Measurements from ENCODE around the gene SLC29A4.
"Not testable (repeated sequence)": the region's sequence is repeated elsewhere in the genome, so short reads cannot be mapped to it uniquely, and the experiment has no call there.

The SLC29A4 gene

DNA sequence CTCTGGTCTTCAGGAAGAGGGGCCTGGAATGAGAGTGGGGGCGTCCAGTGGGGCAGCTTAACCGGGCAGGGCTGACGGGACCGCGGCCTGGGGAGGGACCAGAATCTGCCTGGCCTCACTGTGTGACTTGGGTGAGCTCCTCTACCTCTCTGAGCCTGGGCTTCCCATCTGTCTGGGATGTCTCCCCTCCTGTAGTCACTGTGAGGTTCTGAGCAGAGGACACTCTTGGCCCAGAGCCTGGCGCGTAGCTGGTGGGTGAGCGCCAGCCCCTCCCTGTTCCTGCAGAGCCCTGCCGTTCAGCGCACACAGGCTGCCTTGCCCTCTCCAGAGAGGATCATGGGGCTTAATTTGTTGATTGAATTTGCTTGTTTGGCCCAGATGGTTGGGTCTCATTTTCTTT is 7.2 kb upstream of the SLC29A4 start:
- not testable (repeated sequence) for FAIRE-seq

DNA sequence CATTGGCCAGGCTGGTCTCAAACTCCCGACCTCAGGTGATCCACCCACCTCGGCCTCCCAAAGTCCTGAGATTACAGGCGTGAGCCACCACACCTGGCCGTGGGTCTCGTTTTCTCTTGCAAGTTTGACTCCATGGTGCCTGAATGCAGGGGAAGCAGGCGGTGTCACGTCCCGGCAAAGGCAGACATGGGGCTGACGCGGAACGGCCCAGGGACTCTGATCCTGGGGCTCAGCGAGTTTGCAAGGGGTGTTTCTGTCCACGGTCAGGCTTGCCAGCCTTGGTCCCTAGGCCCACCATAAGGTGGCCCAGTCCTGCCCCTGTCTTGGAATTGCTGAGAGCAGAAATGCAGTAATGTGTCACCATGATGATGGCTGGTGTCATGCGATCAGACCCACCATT is 6.6 kb upstream of the SLC29A4 start:
- FAIRE-seq = not testable (repeated sequence)

DNA sequence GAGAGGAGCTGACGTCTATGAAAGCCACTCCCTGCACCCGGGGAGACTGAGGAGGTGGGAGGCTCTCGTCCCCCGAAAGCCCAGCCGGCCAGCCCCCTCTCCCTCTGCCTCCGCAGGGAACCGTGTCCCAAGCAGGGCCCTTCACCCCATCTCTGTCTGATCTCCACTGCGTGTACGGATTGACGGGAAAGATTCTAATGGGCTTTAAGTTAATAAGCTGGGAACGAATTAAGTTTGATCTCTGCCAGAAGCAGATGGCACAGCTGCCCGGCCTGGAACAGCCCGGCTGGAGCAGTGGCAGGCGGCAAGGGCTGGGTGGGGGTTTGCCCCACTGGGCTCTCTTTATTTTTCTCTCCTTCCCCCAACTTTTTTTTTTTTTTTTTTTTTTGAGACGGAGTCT is 6.1 kb upstream of the SLC29A4 start:
- no peak for FAIRE-seq

DNA sequence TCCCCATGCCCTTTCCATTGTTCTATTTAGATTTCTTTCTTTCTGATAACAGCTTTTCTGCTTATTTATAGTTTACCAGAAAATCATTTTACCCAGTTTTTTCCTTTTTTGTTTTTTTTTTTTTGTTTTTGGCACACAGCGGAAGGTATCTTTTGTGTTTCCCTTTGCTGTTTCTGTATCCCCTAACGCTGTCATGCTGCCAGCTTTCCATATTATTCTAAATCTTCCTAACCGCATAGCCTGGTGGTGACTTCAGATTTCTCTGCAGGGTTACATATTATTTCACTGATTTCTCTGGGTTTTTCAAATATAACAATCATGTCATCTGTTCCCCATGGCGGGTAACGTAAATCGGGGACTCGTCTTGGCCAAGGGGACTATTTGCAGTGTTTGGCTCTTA is 4.0 kb upstream of the SLC29A4 start:
- FAIRE-seq = no peak

DNA sequence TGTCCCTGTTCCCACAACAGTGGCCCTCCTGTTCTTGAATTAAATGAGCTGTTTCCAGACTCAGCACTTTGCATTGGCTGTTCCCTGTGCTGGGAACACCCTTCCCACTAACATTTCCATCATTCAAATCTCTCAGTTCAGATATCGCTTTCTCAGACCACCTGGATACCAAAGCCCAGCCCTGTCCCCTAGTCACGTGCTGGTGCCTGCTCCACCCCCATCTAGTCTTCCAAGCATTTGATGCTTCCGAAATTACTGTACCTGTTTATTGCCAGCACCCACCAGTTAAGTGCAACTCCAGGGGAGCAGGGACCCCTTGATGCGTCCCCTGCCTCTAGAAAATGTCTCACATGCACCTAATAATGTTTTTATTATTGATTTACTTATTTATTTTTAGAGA is 3.0 kb upstream of the SLC29A4 start:
- no peak for FAIRE-seq

DNA sequence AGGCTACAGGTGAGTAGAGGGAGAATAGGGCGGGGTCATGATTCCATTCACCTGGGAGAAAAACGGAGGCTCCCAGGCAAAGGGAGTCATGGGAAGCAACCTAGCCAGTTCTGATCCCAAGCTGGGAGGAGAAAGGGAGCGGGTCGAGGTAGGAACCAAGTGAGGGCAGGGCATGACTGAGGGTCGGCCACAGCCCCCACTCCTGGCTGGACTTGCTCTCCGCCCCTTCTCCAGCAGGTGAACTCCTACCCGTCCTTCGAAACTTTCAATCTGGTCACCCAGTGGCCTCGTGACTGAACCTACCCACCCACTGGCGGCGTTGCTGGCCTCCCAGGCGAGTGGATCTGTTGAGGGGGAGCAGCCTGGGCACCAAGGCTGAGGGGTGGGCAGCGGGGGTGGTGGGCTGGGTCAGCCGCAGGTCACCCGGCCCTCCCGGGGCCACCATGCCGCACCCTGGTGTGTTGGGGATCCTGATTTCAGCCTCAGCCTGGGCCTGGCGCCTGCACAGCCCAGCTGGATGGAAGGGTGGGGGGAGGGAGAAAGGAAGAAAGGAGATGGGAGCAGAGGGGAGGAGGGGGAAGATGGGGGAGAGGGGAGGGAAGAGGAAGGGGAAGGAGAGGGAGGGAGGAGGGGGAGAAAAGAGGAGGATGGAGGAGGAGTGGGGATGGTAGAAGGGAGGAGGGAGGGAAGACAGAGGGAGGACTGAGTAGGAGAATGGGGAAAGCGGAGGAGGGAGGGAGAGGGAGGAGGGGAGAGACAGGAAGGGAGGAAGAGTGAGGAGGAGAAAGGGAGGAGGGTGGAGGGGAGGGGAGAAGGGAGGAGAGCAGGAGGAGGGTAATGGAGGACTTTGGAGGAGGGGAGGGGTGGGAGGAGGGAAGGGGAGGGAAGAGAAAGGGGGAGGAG is 894 bp upstream of the SLC29A4 start:
- FAIRE-seq = not testable (repeated sequence)

DNA sequence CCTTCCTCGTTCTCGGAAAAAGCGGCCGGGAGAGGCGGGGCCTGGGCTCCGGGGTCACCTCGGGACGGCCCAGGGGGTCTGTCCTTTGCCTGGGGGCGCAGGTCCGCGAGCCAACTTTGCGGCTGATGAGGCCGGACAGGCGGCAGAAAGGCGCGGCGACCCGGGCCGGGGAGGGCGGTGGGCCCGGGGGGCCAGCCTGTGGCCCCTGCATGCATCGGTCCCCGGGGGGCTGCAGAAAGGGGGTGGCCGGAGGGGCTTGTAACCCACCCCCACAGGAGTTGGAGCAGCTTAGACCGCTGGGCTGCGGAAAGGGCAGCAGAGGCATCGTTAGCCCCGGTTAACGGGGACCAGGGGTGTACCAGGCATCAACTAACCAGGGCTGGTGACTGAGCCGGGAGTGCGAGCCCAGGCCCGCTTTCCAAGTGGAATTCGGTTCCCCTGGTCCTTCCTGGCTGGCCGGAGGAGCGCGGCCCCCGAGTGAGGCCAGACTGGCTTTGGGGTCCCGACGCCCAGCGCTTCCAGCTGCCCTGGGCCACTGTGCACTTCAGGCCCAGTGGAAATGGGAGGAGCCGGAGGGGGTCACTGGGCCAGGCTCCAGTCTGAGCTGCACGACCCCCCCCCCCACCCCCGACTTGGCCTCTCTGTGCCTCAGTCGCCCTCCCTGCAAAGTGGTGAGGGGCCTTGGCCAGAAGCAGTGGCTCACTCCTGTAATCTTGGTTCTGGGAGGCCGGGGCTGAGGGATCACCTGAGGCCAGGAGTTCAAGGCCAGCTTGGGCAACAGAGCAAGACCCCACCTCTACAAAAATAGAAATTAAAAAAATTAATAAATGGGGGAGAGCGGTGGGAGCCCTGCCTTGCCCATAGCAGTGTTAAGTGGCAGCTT is 919 bp downstream of the SLC29A4 start:
- no peak for FAIRE-seq

DNA sequence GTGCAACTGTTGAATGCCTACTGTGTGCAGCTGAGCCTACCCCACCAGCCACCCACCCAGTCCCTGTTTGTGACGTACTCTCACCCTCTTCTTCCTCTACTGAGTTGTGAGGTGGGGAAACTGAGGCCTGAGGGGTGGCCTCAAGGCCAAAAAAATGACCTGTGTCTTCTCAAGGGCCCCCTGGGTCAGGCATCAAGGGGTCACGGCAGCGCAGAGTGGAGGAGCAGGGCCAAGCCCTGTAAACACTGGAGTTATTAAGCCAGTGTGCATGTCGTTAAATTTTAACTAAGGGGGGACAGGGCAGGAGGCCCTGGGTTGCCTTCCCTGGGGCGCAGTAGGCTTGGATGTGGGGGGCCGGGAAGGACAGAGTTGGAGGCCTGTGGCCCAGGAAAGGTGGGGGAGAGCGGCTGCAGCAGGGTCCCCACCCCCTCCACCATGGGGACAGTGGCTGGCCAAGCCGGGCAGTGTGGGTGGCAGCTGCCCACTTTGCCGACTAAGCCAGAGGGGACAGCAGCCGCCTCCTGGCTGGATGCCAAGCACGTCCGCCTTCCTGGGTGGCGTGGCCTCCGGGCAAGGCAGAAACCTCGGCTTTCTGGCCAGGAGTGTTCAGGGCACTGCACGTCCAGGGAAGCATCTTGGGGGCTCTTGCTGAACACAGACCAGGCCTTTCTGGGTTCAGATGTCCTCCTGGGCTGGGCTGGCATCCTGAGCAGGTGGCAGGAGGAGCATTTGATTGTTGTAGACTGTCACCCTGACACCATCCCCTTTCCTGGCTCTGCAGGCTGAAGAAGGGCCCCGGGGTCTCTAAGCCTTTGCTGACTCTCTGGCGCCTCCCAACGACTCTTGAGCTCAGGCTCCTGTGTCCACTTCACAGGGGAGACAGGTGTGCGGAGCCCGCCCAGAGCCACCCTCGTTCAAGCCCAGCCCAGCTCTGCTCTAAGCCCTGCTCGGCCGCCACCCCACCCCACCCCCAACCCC is 1.9 kb downstream of the SLC29A4 start:
- FAIRE-seq = no peak

DNA sequence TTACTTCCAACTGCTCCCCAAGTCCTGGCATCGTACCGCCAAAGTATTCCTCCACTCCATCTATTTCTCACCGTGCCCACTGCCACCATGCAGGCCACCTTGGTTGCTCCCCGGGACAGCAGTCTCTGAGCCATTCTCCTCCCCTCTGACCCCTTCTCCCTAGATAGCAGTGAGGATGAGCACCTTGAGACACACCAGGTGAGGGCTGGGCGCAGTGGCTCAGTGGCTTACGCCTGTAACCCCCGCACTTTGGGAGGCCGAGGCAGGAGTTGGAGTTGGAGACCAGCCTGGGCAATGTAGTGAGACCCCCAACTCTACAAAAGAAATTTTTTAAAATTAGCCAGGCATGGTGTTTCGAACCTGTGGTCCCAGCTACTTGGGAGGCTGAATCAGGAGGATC is 4.2 kb downstream of the SLC29A4 start:
- no peak for FAIRE-seq

DNA sequence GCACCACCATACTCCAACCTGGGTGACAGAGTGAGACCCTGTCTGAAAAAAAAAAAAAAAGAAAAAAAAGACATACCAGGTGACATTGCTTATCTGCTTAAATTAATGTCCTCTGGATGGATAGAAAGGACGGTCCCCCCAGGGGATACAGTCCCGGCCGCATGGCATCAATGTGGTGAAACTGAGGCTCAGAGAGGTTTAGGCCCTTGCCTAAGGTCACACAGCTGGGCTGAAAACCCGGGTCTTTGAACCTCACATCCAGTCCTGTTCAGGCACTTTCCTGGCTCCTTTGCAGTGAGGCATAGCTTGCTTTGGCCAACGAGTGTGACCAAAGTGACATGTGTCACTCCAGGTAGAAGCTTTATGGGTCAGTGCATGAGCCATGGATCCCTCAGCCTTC is 4.6 kb downstream of the SLC29A4 start:
- FAIRE-seq = not testable (repeated sequence)

DNA sequence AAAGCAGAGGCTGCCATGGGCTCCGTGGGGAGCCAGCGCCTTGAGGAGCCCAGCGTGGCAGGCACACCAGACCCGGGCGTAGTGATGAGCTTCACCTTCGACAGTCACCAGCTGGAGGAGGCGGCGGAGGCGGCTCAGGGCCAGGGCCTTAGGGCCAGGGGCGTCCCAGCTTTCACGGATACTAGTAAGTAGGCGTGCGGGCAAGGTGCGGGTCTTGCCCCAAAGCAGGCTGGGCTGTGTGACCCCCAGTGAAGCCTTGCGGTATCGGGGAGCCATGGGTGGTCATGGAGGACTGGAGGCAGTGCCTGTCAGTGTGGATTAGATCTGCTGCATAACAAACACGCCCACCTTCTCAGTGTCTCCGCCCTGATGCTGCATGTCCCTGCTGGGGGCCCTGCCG is 5.1 kb downstream of the SLC29A4 start:
- no peak for FAIRE-seq

DNA sequence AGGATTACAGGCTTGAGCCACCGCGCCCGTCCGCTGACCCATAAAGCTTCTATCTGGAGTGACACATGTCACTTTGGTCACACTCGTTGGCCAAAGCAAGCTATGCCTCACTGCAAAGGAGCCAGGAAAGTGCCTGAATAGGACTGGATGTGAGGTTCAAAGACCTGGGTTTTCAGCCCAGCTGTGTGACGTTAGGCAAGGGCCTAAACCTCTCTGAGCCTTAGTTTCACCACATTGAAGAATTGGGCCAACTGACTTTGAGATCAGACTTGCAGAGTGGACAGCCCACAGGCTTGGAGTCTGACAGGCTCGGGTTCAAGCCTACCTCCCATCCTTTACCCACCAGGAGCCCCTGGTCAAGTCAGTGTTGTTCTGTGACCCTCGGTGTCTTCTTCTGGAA is 5.8 kb downstream of the SLC29A4 start:
- not testable (repeated sequence) for FAIRE-seq

DNA sequence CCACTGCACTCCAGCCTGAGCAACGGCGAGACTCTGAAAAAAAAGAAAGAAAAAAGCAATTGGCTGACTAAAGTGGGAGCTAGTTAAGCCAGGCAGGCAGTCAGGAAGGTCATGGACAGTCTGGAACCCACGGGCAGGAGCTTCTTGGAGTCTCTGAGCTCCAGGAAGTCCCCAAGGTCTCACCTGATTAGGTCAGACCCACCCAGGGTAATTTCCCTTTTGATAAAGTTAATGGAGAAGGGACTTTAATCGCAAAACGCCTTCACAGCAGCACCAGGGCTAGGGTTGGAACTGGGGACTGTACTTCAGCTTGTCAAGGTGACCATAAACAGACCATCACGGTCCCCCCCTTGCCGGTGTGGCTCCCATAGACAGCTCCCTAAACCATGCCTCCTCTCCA is 6.6 kb downstream of the SLC29A4 start:
- no peak for FAIRE-seq

DNA sequence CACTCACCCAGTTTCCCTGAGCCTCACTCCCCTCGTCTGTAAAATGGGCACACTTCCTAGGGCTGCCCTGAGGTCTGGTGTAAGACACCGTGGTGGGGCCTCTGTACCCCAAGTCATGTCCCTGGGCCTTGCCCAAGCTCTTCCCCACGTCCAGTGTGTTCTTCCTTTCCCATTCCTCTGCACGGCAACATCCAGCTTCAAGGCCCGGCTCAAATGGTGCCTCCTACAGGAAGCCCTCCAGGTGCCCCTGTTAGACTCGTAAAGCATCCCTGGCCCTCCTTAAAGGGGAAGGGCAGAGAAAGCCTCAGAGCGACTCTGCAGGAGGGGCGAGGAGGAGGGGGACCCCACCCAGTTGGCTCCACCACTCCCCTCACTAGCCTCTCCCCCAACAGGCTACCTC is 8.6 kb downstream of the SLC29A4 start:
- FAIRE-seq = no peak

DNA sequence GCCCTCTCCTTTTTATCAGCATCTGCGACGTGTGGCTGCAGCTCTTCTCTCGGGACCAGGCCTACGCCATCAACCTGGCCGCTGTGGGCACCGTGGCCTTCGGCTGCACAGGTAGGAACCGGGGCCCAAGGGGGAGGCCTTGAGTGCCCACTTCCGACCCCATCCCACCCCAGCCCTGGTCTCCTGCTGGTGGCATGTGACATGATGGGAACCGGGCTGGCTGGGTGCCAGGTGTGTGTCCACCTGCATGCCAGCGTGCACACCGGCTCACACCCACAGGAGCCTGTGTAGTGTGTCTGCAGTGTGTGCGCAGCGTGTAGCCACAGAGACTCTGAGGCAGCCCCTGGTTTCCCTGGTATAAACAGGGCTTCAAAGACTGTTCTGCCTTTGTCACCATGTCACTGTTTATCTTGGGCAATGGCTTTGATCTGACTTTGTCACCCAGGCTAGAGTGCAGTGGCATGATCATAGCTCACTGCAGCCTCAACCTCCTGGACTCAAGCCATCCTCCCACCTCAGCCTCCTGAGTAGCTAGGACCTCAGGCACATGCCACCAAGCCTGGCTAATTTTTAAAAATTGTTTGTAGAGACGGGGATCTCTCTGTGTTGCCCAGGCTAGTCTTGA is 9.1 kb downstream of the SLC29A4 start:
- not testable (repeated sequence) for FAIRE-seq

DNA sequence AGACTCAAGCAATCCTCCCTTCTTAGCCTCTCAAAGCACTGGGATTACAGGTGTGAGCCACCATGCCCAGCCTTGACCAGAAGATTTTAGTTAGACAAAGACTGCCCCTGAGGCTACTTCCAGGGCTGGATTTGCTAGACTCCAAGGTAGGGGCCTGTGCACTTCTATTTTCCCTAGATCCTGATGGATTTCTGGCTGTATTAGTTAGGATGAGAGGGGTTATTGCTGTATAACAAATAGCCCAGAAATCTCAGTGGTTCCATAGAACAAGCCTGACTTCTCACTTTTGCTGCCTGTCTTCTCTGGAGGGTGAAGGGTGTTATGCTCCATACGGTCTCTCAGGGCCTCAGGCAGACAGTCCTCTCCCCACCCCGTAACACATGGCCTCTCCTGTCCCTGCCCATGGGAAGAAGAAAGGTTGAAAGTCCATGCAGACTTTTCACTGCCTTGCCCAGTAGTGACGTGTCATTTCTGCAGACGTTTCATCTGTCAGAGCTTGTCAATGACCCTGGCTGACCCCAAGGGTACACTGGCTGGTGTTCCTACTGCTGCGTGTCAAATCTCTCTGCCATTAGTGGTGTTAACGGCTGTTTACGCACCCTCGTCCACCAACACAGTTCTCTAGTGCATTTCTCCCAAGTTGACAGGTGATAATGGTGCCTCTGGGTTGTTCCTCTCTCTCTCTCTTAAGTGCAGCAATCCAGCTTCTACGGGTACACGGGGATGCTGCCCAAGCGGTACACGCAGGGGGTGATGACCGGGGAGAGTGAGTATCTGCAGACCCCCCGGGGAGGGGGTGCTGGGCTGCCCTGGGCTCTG is 11.6 kb downstream of the SLC29A4 start:
- FAIRE-seq = no peak

DNA sequence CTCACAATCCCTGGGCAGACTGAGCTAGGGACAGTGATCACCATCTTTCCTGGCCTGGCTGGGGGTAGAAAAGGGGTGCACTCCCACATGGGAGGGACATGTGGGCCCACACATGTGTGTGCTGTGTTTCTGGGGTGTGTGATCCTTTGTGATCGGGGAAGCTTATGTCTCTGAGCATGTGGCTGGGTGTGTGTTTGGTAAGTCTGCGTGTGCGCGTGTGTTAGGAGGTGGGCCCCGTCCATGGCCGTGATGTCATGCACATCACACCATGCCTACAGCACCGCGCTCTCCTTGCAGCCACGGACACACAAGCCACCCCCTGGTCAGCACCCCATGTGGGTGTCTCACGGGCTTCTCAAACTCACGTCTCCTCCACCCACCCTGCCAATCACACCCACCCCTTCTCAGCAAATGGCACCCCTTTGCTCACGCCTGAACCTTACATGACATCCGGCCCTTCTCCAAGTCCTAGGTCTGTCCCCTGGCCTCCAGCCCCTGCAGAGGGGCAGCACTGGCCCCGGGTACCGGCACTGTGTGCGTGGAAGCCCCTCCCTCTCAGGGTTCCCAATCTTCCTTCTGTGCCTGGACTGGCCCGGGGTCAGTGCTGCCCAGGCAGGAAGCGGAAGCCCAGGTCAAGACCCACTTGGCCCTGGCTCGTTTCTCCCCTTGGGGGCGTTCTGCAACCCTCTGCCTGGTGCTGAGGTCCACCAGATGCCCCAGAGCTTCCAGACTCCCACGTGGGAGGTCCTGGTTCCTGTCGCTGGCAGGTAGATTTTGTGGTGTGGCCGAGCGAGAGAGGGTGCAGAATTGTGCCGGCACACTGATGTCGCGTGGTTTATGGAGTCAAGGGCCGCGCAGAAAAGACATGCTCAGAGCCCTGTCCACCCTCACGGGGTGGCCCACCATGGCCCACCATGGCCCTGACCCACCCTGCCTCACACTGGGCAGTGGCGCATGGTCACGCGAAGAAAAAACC is 12.6 kb downstream of the SLC29A4 start:
- no peak for FAIRE-seq

DNA sequence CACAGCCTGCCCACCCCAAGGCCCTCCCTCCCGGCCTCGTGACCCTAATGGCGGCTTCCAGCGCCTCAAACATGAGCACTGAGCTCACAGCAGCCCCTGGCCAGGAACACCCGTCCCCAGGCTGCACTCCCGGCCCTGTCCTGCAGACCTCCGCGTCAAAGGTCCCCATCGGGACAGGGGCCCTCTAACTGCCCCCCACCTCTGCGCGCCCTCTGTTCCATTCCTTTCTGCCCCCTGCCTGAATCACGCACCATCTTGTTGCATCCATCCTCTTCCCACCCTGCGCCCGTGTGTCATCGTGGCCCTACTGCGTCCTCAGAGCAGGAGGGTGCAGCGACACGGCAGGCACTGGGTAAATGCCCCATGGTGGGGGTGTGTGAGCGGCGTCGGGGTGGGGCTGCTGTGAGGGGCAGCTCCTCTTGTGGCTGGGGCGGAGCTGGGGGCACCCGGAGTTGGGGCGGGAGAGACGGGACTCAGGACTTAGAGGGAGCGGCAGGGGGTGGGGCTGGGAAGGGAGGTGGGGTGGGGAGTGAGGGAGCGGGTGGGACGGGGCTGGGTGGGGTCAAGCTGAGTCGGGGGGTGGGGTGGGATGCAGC is 13.4 kb downstream of the SLC29A4 start:
- FAIRE-seq = no peak

DNA sequence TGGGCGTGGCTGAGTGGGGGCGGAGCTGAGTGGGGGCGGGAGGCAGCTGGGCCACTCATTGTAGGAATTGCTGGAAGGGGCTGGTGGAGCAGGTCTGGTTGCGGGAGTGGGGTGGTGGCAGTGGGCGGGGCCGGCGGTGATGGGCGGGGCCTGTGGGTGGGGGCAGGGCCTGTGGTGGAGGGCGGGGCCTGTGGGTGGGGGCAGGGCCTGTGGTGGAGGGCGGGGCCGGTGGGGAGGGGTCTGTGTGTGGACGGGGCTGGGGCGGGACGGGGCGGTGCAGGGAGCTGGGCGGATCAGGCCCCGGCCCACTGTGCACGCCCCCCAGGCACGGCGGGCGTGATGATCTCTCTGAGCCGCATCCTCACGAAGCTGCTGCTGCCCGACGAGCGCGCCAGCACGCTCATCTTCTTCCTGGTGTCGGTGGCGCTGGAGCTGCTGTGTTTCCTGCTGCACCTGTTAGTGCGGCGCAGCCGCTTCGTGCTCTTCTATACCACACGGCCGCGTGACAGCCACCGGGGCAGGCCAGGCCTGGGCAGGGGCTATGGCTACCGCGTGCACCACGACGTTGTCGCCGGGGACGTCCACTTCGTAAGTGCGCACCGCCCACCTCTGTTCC is 14.0 kb downstream of the SLC29A4 start:
- FAIRE-seq = no peak
